Testis (tissue), 2 donors: ENCODE data around the gene OGFOD1.

Experiments
- POLR2A ChIP-seq: fragments of 450-650 bp; IDR thresholded peaks from one replicate; pipeline ENCODE4 v1.6.1; 2017; ENCODE audit warnings: antibody characterized with exemption, mild to moderate bottlenecking, moderate library complexity
- TF ChIP-seq, protein P1 (sequence below), 3 experiments: fragments of 450-650 bp in 2 of 3; fragments of 200-600 bp in 1 of 3; sonication (generic) in 1 of 3; IDR thresholded peaks; one replicate each; pipeline ENCODE4 v1.5.1; 2016 to 2019; ENCODE audit warnings: antibody characterized with exemption in 3 of 3, mild to moderate bottlenecking in 2 of 3, moderate library complexity in 1 of 3

DNA sequence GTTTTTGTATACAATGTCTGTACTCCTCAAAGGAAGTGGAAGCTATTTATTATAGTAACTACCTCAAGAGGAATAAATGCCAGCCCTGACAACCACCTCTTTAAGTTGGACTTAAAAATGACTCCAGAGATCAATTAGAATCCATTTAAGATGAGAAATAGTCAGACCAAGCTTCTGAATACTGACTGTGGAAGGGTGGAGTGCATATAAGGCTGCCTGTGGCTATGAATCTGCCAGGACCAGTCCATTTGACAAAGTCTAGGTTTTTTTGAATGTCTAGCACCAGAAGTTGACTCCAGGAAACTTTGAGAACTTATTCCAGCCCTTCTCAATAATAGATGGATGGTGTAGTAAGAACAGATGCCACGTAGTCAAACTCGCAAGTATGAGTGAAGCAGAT, 15.0 kb downstream of the OGFOD1 start:
- TF ChIP-seq, protein P1, sequence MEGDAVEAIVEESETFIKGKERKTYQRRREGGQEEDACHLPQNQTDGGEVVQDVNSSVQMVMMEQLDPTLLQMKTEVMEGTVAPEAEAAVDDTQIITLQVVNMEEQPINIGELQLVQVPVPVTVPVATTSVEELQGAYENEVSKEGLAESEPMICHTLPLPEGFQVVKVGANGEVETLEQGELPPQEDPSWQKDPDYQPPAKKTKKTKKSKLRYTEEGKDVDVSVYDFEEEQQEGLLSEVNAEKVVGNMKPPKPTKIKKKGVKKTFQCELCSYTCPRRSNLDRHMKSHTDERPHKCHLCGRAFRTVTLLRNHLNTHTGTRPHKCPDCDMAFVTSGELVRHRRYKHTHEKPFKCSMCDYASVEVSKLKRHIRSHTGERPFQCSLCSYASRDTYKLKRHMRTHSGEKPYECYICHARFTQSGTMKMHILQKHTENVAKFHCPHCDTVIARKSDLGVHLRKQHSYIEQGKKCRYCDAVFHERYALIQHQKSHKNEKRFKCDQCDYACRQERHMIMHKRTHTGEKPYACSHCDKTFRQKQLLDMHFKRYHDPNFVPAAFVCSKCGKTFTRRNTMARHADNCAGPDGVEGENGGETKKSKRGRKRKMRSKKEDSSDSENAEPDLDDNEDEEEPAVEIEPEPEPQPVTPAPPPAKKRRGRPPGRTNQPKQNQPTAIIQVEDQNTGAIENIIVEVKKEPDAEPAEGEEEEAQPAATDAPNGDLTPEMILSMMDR (IDR thresholded peaks at IDR 0.05), result no peak
- no peak for TF ChIP-seq POLR2A
